GM18867 (cell line): ENCODE data around the gene COL19A1.
"Not testable (repeated sequence)": the region's sequence is repeated elsewhere in the genome, so short reads cannot be mapped to it uniquely, and the experiment has no call there.

Experiments used
- ATAC-seq: cut with Tn5 transposase; IDR thresholded peaks from one replicate; pipeline ENCODE4 v1.9.1; 2021; ENCODE audit warnings: mild to moderate bottlenecking, moderate library complexity; ENCODE audit not compliant: unreplicated experiment

Gene COL19A1

GRCh38 chr6:69866351-69866769 is at the start of gene COL19A1:
COL19A1 (plus strand) TSS chr6:69866556; CDS start chr6:69879568, 13,012 bp downstream.
- ATAC-seq, result peak; percentile 54

- peak; percentile 43 for ATAC-seq
Measured at GRCh38 chr6:69816569-69816968, 49.8 kb upstream of the COL19A1 start.

- ATAC-seq, result no peak
Measured at GRCh38 chr6:69817358-69817757, 49.0 kb upstream of the COL19A1 start.

- no peak for ATAC-seq
Measured at GRCh38 chr6:69818223-69818930, 48.0 kb upstream of the COL19A1 start.

GRCh38 chr6:69819138-69819537 is 47.2 kb upstream of the COL19A1 start:
- ATAC-seq, result no peak

- ATAC-seq, result peak; percentile 34
Measured at GRCh38 chr6:69820018-69820417, 46.3 kb upstream of the COL19A1 start.

GRCh38 chr6:69820438-69820837 is 45.9 kb upstream of the COL19A1 start:
- ATAC-seq, result no peak

- not testable (repeated sequence) for ATAC-seq
Measured at GRCh38 chr6:69824355-69824754, 42.0 kb upstream of the COL19A1 start.

GRCh38 chr6:69825904-69826303 is 40.5 kb upstream of the COL19A1 start:
- no peak for ATAC-seq

GRCh38 chr6:69827276-69827893 is 39.0 kb upstream of the COL19A1 start:
- ATAC-seq, result no peak

GRCh38 chr6:69832558-69832957 is 33.8 kb upstream of the COL19A1 start:
- ATAC-seq, result no peak

- ATAC-seq, result peak; percentile 90
Measured at GRCh38 chr6:69835414-69836179, 30.8 kb upstream of the COL19A1 start.

- ATAC-seq, result no peak
Measured at GRCh38 chr6:69841862-69842261, 24.5 kb upstream of the COL19A1 start.

GRCh38 chr6:69843189-69843588 is 23.2 kb upstream of the COL19A1 start:
- ATAC-seq, result peak; percentile 38

GRCh38 chr6:69846312-69846711 is 20.0 kb upstream of the COL19A1 start:
- no peak for ATAC-seq

GRCh38 chr6:69846770-69847491 is 19.4 kb upstream of the COL19A1 start:
- ATAC-seq, result no peak

GRCh38 chr6:69847492-69847788 is 18.9 kb upstream of the COL19A1 start:
- ATAC-seq, result no peak

GRCh38 chr6:69848552-69848951 is 17.8 kb upstream of the COL19A1 start:
- ATAC-seq, result no peak

GRCh38 chr6:69852706-69853105 is 13.7 kb upstream of the COL19A1 start:
- ATAC-seq, result no peak

- ATAC-seq, result no peak
Measured at GRCh38 chr6:69861986-69862385, 4.4 kb upstream of the COL19A1 start.

GRCh38 chr6:69863766-69864165 is 2.6 kb upstream of the COL19A1 start:
- ATAC-seq, result no peak
